Fibroblast of skin of left quadriceps (primary cell): Measurements from ENCODE around the gene B3GNT3.

ENCODE experiments used
- DNase-seq, 2 experiments: peaks; one replicate each; pipeline ENCODE4 v3.0.0-alpha.2; 2013; ENCODE audit warnings: low read depth in 2 of 2

The B3GNT3 gene

GRCh38 chr19:17794731-17795494, at the start of gene B3GNT3:
Gene B3GNT3, plus strand, starts transcription at chr19:17795138. Its CDS starts 12,670 bp downstream, at chr19:17807808.
- DNase-seq: no peak

GRCh38 chr19:17747205-17748098, 47.5 kb upstream of the B3GNT3 start:
- DNase-seq: peak; percentile 81 to 82

- DNase-seq: no peak
Observed at GRCh38 chr19:17748884-17749638, 45.9 kb upstream of the B3GNT3 start.

GRCh38 chr19:17749912-17750317, 45.0 kb upstream of the B3GNT3 start:
- no peak for DNase-seq

- DNase-seq: no peak
Observed at GRCh38 chr19:17751103-17751911, 43.6 kb upstream of the B3GNT3 start, which contains the start of gene FCHO1. Gene FCHO1, plus strand, starts transcription at chr19:17751477. Its CDS starts 3,688 bp downstream, at chr19:17755165.

- DNase-seq: no peak
Observed at GRCh38 chr19:17751912-17752273, 43.0 kb upstream of the B3GNT3 start.

- no peak for DNase-seq
Observed at GRCh38 chr19:17752865-17753639, 41.9 kb upstream of the B3GNT3 start.

- no peak for DNase-seq
Observed at GRCh38 chr19:17753976-17754375, 41.0 kb upstream of the B3GNT3 start.

- DNase-seq: no peak
Observed at GRCh38 chr19:17754634-17755442, 40.1 kb upstream of the B3GNT3 start.

- DNase-seq: no peak
Observed at GRCh38 chr19:17755443-17755890, 39.5 kb upstream of the B3GNT3 start.

- no peak for DNase-seq
Observed at GRCh38 chr19:17755977-17756670, 38.8 kb upstream of the B3GNT3 start.

- DNase-seq: no peak
Observed at GRCh38 chr19:17757125-17757524, 37.8 kb upstream of the B3GNT3 start.

GRCh38 chr19:17758515-17758914, 36.4 kb upstream of the B3GNT3 start:
- no peak for DNase-seq

GRCh38 chr19:17761148-17761547, 33.8 kb upstream of the B3GNT3 start:
- DNase-seq: no peak

GRCh38 chr19:17762505-17763229, 32.3 kb upstream of the B3GNT3 start:
- DNase-seq: peak in 1 of 2 experiments; percentile 20

GRCh38 chr19:17764348-17764747, 30.6 kb upstream of the B3GNT3 start:
- no peak for DNase-seq

GRCh38 chr19:17765069-17765618, 29.8 kb upstream of the B3GNT3 start:
- DNase-seq: no peak
